NCI-H2196 treated with DMSO at 0.1 percent for 48 hours (cell line): ENCODE measurements around the gene GOLGA6L24.
"Not testable (repeated sequence)": the region's sequence is repeated elsewhere in the genome, so short reads cannot be mapped to it uniquely, and the experiment has no call there.

Experiments used
- DNase-seq: peaks from one replicate; lab custom pipeline; 2025; ENCODE audit not compliant: unreplicated experiment; lab: John Stamatoyannopoulos, UW

GOLGA6L24 gene

GRCh38 chr15:28357984-28358383 lies at the start of gene GOLGA6L24:
Gene GOLGA6L24 (minus strand): TSS chr15:28358084. CDS start chr15:28358023, 61 bp downstream.
- DNase-seq = not testable (repeated sequence)

GRCh38 chr15:28402774-28403435 lies 45.0 kb upstream of the GOLGA6L24 start:
- not testable (repeated sequence) for DNase-seq

GRCh38 chr15:28396022-28396421 lies 38.1 kb upstream of the GOLGA6L24 start:
- not testable (repeated sequence) for DNase-seq

- not testable (repeated sequence) for DNase-seq
Observed at GRCh38 chr15:28380053-28380452, 22.2 kb upstream of the GOLGA6L24 start.

- DNase-seq = not testable (repeated sequence)
Observed at GRCh38 chr15:28378364-28378763, 20.5 kb upstream of the GOLGA6L24 start, which contains the start of gene GOLGA8F. Gene GOLGA8F (plus strand): TSS chr15:28378664. CDS start chr15:28378762, 98 bp downstream.

- not testable (repeated sequence) for DNase-seq
Observed at GRCh38 chr15:28365502-28365901, 7.6 kb upstream of the GOLGA6L24 start.

GRCh38 chr15:28322129-28322588 lies 35.7 kb downstream of the GOLGA6L24 start, which contains the start of gene HERC2:
Gene HERC2 (minus strand): TSS chr15:28322179. CDS start chr15:28321433, 746 bp downstream.
- DNase-seq = not testable (repeated sequence)

- DNase-seq = not testable (repeated sequence)
Observed at GRCh38 chr15:28321358-28322078, 36.4 kb downstream of the GOLGA6L24 start.

GRCh38 chr15:28319725-28320124 lies 38.2 kb downstream of the GOLGA6L24 start:
- not testable (repeated sequence) for DNase-seq

- DNase-seq = not testable (repeated sequence)
Observed at GRCh38 chr15:28318828-28319227, 39.1 kb downstream of the GOLGA6L24 start.

GRCh38 chr15:28318122-28318521 lies 39.8 kb downstream of the GOLGA6L24 start:
- DNase-seq = not testable (repeated sequence)

- DNase-seq = not testable (repeated sequence)
Observed at GRCh38 chr15:28316958-28317357, 40.9 kb downstream of the GOLGA6L24 start.

- not testable (repeated sequence) for DNase-seq
Observed at GRCh38 chr15:28310454-28310853, 47.4 kb downstream of the GOLGA6L24 start.

GRCh38 chr15:28308718-28309117 lies 49.2 kb downstream of the GOLGA6L24 start:
- not testable (repeated sequence) for DNase-seq
